Vagina (tissue), 2 donors: ENCODE data around the gene ASS1.

Experiments used
- POLR2A ChIP-seq, 2 donors: fragments of 450-650 bp; IDR thresholded peaks; one replicate each; pipeline ENCODE4 v1.6.1; 2017; ENCODE audit warnings: antibody characterized with exemption in 2 of 2, mild to moderate bottlenecking in 2 of 2, moderate library complexity in 2 of 2
- POLR2AphosphoS5 ChIP-seq, 2 donors: sonication (generic); formaldehyde crosslinking; IDR thresholded peaks; one replicate each; pipeline ENCODE4 v1.9.0; 2017; ENCODE audit warnings: antibody characterized with exemption in 2 of 2, mild to moderate bottlenecking in 2 of 2, low read depth in 1 of 2; ENCODE audit not compliant: insufficient read depth in 1 of 2
- TF ChIP-seq, protein P1 (sequence below), 3 experiments: fragments of 450-650 bp in 2 of 3; fragments of 200-600 bp in 1 of 3; sonication (generic) in 1 of 3; IDR thresholded peaks; one replicate each; pipeline ENCODE4 v1.5.1; 2017 to 2019; ENCODE audit warnings: antibody characterized with exemption in 3 of 3, mild to moderate bottlenecking in 2 of 3, moderate library complexity in 2 of 3

DNA sequence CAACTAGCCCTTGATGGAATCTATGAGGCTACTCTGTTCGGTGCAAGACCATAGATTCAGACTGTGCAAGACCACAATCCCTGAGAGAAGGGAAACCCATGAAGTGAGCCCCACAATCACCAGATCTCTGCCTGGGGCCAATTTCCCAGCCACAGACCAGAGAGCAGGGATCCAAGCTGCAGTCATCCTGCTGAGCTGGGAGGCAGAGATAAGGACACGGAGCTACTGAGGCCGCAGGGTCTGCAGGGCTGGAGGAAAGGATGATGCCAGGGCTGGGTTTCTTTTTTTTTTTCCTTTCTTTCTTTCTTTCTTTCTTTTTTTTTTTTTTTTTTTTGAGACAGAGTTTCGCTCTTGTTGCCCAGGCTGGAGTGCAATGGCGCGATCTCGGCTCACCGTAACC is 86.9 kb downstream of the ASS1 start:
- no peak for TF ChIP-seq POLR2A (IDR thresholded peaks at IDR 0.05)
- TF ChIP-seq POLR2AphosphoS5 (IDR thresholded peaks at IDR 0.05; ENCODE audit: insufficient read depth in 1 of 2, low read depth in 1 of 2), result no peak
- TF ChIP-seq, protein P1, sequence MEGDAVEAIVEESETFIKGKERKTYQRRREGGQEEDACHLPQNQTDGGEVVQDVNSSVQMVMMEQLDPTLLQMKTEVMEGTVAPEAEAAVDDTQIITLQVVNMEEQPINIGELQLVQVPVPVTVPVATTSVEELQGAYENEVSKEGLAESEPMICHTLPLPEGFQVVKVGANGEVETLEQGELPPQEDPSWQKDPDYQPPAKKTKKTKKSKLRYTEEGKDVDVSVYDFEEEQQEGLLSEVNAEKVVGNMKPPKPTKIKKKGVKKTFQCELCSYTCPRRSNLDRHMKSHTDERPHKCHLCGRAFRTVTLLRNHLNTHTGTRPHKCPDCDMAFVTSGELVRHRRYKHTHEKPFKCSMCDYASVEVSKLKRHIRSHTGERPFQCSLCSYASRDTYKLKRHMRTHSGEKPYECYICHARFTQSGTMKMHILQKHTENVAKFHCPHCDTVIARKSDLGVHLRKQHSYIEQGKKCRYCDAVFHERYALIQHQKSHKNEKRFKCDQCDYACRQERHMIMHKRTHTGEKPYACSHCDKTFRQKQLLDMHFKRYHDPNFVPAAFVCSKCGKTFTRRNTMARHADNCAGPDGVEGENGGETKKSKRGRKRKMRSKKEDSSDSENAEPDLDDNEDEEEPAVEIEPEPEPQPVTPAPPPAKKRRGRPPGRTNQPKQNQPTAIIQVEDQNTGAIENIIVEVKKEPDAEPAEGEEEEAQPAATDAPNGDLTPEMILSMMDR (IDR thresholded peaks at IDR 0.05), result no peak
